GM20431 (cell line): ENCODE measurements around the gene HLA-DQB2.
"Not testable (repeated sequence)": the region's sequence is repeated elsewhere in the genome, so short reads cannot be mapped to it uniquely, and the experiment has no call there.

Source experiments
- in situ Hi-C: fragments of 300-500 bp; cut with MseI, MboI; formaldehyde crosslinking; loops from one replicate; pipeline ENCODE4 v1.15.0; 2020; ENCODE audit warnings: low sequenced_read_pairs; ENCODE audit not compliant: unreplicated experiment

The HLA-DQB2 gene

GRCh38 chr6:32759669-32760068 is 3.7 kb downstream of the HLA-DQB2 start:
- in situ Hi-C loops, result no loop called here

GRCh38 chr6:32752580-32752979 is 10.8 kb downstream of the HLA-DQB2 start:
- in situ Hi-C loops, result no loop called here

GRCh38 chr6:32745649-32746048 is 17.7 kb downstream of the HLA-DQB2 start:
- in situ Hi-C loops, result not testable (repeated sequence)

- in situ Hi-C loops, result no loop called here
Observed at GRCh38 chr6:32744776-32745175, 18.6 kb downstream of the HLA-DQB2 start.

GRCh38 chr6:32742374-32742773 is 21.0 kb downstream of the HLA-DQB2 start:
- in situ Hi-C loops, result no loop called here

GRCh38 chr6:32741031-32741960 is 22.0 kb downstream of the HLA-DQB2 start, which contains the start of gene HLA-DQA2:
Gene HLA-DQA2, plus strand, starts transcription at chr6:32741391. Its CDS starts 53 bp downstream, at chr6:32741444.
- in situ Hi-C loops, result no loop called here

- in situ Hi-C loops, result no loop called here
Observed at GRCh38 chr6:32738126-32738525, 25.2 kb downstream of the HLA-DQB2 start.

- in situ Hi-C loops, result no loop called here
Observed at GRCh38 chr6:32718879-32719278, 44.5 kb downstream of the HLA-DQB2 start.

GRCh38 chr6:32716396-32716795 is 46.9 kb downstream of the HLA-DQB2 start:
- in situ Hi-C loops, result no loop called here

- in situ Hi-C loops, result no loop called here
Observed at GRCh38 chr6:32713241-32713640, 50.1 kb downstream of the HLA-DQB2 start.

GRCh38 chr6:32709625-32710024 is 53.7 kb downstream of the HLA-DQB2 start:
- in situ Hi-C loops, result no loop called here
